Ecto neural progenitor cell (in vitro differentiated cells): ENCODE data around the gene SUPT4H1.

Experiments used
- DNase-seq: peaks from one replicate; pipeline ENCODE4 v3.0.0-alpha.2; 2018; ENCODE audit warnings: low spot score

SUPT4H1 gene

DNA sequence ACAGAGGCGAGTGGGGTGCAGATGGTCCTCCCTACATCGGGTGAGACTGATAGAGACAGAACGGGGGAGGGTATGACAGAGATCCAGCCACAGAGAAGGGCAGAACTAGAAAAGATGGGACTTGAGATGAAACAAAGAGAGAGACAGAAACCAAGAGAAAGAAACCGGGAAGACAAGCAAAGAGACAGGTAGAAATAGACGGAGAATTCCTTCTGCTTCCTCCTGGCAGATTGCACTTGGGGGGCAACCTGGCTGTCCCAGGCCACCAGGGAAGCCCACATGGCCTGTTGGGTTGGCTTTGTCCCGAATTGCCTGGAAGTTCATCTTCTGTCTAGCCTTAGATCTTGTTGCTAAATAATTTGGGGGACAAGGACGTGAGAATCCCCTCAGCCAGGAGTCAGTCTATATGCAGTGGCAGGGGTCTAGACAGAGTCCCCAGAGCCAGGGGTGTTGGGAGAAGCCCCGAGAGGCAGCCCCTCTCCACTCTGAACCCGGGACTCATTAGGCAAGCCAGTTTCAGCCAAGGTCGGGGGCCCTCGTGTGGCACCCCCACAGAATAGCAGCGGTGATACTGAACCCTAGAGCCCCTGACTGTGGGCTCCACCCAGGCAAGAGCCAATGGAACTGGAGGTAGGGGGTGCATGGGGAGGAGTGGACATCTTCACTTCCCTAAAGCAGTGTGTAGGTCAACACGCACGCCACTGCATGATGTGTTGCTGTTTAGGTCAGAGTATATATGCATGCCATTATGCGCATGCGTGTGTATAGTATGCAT, 22.8 kb downstream of the SUPT4H1 start:
- DNase-seq: no peak

DNA sequence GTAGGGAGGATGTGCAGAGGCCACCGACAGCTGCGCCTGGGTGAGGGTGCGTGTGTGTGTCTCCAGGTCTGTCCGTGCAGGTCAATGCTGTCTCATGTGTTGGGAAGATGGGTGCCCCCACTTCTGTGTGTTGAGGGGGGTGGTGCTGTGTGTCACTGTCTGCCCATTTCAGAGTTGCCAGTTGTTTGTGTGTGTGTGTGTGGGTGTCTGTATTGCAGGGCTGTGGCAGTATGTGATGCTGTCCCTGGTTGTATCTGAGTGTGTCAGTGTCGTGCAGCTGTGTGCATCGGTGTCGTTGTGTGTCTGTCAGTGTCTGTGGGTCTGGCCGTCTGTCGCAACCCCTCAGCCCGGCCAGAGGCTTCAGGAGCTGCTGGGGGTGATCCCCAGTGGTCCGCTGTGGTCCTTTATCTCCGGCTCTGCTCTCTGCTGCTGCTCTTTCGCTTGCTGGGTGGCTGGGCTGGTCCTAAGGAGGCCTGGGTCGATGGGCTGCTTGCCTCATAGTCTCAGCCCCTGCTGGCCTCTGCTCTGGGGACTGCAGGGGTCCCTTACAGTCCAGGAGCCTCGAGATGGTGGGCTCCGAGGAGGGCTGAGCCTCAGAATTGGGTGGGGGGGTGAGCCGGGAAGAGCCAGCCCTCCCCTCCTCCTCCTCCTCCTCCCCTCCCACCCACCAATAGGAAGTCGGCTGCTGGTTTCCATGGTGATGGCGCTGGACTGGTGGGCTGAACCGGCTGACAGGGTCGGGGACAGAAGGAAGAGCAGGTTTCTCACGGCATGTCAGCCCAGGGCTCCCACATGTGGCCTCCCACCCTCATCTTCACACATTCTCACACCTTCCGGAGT, 23.6 kb downstream of the SUPT4H1 start, which contains the start of gene TSPOAP1:
TSPOAP1 (minus strand) TSS at position 601 of the 840 bp plus-strand sequence. CDS start 875 bp downstream, outside the sequence.
- DNase-seq: peak; percentile 94

- no peak for DNase-seq
Measured at GRCh38 chr17:58327363-58328194, 24.4 kb downstream of the SUPT4H1 start.

- no peak for DNase-seq
Measured at GRCh38 chr17:58326609-58327362, 25.2 kb downstream of the SUPT4H1 start.

DNA sequence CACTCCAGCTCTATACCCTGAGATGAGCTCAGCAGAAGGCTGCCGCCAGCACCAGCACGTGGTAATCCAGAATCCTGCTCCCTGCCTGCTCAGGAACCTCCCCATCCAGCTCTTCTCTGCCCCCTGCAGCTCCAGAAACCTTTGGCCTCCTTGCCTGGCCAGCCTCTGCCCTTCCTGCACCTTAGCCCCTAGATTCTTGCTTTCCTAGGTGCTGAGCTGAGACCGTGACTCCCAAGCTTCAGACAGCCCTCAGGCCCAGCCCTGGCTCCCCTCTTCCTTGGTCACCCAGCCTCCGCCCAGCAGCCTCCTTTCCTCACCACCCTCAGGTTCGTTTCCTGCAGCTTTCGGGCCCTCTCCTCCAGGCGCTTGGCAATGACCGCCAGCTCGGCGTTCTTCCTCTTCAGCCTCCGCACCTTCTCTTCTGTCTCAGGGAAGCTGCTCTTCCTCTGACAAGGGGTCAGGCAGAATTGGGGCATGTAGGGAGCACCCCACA, 26.0 kb downstream of the SUPT4H1 start:
- no peak for DNase-seq

GRCh38 chr17:58325289-58325726, 26.7 kb downstream of the SUPT4H1 start:
- DNase-seq: no peak

- DNase-seq: peak; percentile 88
Measured at GRCh38 chr17:58324409-58325288, 27.4 kb downstream of the SUPT4H1 start.

- DNase-seq: no peak
Measured at GRCh38 chr17:58324056-58324408, 28.0 kb downstream of the SUPT4H1 start.

GRCh38 chr17:58323366-58324055, 28.5 kb downstream of the SUPT4H1 start:
- DNase-seq: no peak

GRCh38 chr17:58322581-58323185, 29.3 kb downstream of the SUPT4H1 start:
- no peak for DNase-seq

DNA sequence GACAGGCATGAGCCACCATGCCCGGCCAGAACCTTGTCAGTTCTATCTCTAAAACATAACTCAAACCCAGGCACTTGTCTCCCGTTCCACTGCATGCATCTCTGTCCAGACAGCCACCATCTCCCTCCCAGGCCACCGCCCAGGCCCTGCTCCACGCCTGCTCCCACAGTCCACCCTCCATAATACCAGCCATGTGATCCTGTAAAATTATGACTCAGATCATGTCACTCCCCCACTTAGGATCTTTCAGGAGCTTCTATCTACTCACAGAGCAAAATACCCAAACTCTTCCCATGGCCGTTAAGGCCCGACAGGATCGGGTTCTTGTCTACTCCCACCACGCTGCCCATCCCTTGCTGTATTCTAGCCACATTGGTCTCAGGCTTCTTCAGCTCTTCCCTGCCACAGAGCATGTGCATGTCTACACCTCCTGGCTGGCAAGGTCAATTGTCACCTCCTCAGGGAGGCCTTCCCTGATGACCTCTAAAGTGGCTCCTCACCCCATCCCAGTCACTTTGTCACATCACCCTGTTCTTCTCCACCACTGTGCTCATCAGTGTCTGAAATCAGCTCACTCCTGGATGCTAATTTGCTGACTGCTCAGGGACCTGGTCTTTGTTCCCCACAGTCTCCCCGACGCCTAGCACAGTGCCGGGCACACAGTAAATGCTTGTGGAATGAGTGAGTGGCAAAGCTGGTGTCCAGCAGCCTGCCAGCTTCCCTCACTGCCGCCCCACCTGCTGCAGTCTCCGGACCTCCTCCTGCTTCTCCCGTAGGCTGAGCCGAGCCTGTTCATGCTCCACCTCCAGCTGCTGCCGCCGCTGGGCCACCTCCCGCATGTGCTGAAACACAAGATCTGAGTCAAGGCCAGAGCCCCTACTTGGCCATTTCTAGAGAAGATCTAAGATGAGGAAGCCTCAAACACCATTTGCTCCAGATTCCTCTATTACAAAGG, 30.2 kb downstream of the SUPT4H1 start:
- no peak for DNase-seq

- no peak for DNase-seq
Measured at GRCh38 chr17:58320570-58321323, 31.3 kb downstream of the SUPT4H1 start.

DNA sequence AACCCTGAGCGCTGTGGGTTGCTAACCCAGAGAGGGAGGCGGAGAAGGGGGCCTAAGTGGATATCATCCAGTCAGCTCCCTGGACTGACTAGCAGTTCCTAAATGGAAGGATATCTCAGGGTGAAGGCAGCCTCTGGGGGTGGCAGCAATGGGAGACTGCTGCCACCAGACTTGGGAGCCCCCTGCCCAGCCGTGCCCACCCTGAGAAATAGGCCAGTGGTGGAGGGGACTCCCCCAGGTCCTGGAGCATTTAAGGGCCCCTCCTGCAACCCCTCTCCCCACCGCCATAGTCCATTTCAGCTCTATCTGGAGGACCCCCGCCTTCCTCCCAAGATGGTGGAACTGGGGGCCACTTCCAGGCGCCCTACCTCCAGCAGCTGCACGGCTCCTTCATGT, 31.8 kb downstream of the SUPT4H1 start:
- DNase-seq: no peak

GRCh38 chr17:58319173-58320162, 32.5 kb downstream of the SUPT4H1 start:
- no peak for DNase-seq

GRCh38 chr17:58318627-58319172, 33.3 kb downstream of the SUPT4H1 start:
- no peak for DNase-seq

DNA sequence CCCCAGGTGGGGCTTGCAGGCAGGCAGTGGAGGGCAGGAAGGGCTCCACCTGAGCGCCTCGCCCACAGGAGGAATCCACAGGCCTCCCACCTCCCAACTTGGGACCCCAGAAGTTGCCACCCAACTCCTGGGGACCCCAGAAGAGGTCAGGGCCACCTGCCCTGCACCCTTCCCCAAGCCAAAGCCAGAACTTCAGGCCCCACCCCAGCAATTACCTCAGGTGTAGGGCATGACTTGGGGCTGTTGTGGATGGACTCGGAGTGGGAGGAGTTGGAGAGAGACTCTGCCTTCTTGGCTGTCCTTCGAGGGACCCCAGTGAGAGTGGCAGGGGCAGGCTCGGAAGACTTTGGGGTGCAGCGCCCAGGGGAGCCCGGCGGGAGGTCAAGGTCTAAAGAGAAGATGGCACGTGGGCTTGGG, 33.9 kb downstream of the SUPT4H1 start:
- DNase-seq: no peak
